Gastroesophageal sphincter (tissue), 4 donors: ENCODE data around the gene SYT1. TPM values are rescaled to one million over a fixed set of nuclear protein-coding genes. Genes with fewer than 3 reads are reported as not detected.

ENCODE experiments used
- ATAC-seq: fragments of 150-250 bp; one replicate; pipeline ENCODE4 v1.9.1; 2016; ENCODE audit warnings: mild to moderate bottlenecking, moderate library complexity
- H3K27ac ChIP-seq, 4 donors: fragments of 200-600 bp; sonication (generic) in 3 of 4; 1 replicate in 3 of 4; 2 replicates in 1 of 4; pipeline ENCODE4 v1.5.1; 2016 to 2019
- H3K27me3 ChIP-seq: fragments of 200-600 bp; sonication (generic); one replicate; pipeline ENCODE4 v1.5.1; 2019
- H3K36me3 ChIP-seq, 2 donors: fragments of 200-600 bp; sonication (generic); one replicate each; pipeline ENCODE4 v1.5.1; 2019; ENCODE audit warnings: control low read depth in 1 of 2
- H3K4me1 ChIP-seq, 3 donors: fragments of 200-600 bp; sonication (generic); 1 replicate in 2 of 3; 2 replicates in 1 of 3; pipeline ENCODE4 v1.5.1; 2016 to 2019; ENCODE audit warnings: control low read depth in 2 of 3
- H3K4me3 ChIP-seq, 2 donors: fragments of 200-600 bp; sonication (generic); one replicate each; pipeline ENCODE4 v1.5.1; 2019; ENCODE audit warnings: mild to moderate bottlenecking in 1 of 2, moderate library complexity in 1 of 2
- H3K9me3 ChIP-seq, 3 donors: fragments of 200-600 bp; sonication (generic); one replicate each; pipeline ENCODE4 v1.5.1; 2017 to 2019; ENCODE audit warnings: control low read depth in 2 of 3
- CTCF ChIP-seq, 4 experiments: fragments of 200-600 bp in 2 of 4; fragments of 450-650 bp in 2 of 4; sonication (generic) in 1 of 4; IDR thresholded peaks; one replicate each; pipeline ENCODE4 v1.5.1; 2017 to 2019; ENCODE audit warnings: antibody characterized with exemption in 4 of 4, mild to moderate bottlenecking in 2 of 4, moderate library complexity in 2 of 4
- EP300 ChIP-seq: sonication (generic); formaldehyde crosslinking; IDR thresholded peaks from one replicate; pipeline ENCODE4 v1.6.1; 2017; ENCODE audit warnings: antibody characterized with exemption, mild to moderate bottlenecking
- POLR2A ChIP-seq, 2 donors: fragments of 450-650 bp; IDR thresholded peaks; one replicate each; pipeline ENCODE4 v1.6.1; 2017; ENCODE audit warnings: antibody characterized with exemption in 2 of 2, mild to moderate bottlenecking in 2 of 2, moderate library complexity in 1 of 2
- POLR2AphosphoS5 ChIP-seq: sonication (generic); formaldehyde crosslinking; IDR thresholded peaks from one replicate; pipeline ENCODE4 v1.6.1; 2017; ENCODE audit warnings: antibody characterized with exemption
- WGBS, 2 donors: methylation state at CpG; one replicate each; pipeline ENCODE4 v1.1.5; 2018; ENCODE audit warnings: low coverage in 1 of 2; 5-methylcytosine and 5-hydroxymethylcytosine counted together
- total RNA-seq, 4 donors: library from RNA; depleted of rRNA; stranded (reverse); fragments of >200 nt; gene quantifications; one replicate each; pipeline ENCODE4 v1.1.0, GENCODE V29; 2016

SYT1 gene
- total RNA-seq, 4 donors from 2014 or later, result 1.9 to 6.6 (median 3.5) TPM

GRCh38 chr12:79174626-79175025, 310.1 kb downstream of the SYT1 start:
- TF ChIP-seq POLR2A (IDR thresholded peaks at IDR 0.05), result no peak
- TF ChIP-seq CTCF (IDR thresholded peaks at IDR 0.05), result peak in 1 of 4 experiments; percentile 9
- Histone ChIP-seq H3K27me3 (no peaks in the 10 kb centered on the region), H3K4me3 (no peak overlapping the region), H3K27ac (no peak overlapping the region), H3K4me1 (no peaks in the 10 kb centered on the region), H3K9me3 (peaks cover 0 to 6% (median 0%) of the 10 kb centered on the region in 3 donors), H3K36me3 (no peaks in the 10 kb centered on the region)
- ATAC-seq, result no peak
- WGBS, 2 donors, result 0 to 5% methylated on average over 1 of the region's 1 CpG

- H3K36me3 ChIP-seq, result no peaks in the 10 kb centered on the region
- WGBS, 2 donors, result 57 to 78% methylated on average over 1 to 2 of the region's 2 CpGs
- H3K4me1 ChIP-seq, result no peaks in the 10 kb centered on the region
- no peak for TF ChIP-seq POLR2AphosphoS5
- no peak for TF ChIP-seq CTCF (IDR thresholded peaks at IDR 0.05)
- TF ChIP-seq POLR2A (IDR thresholded peaks at IDR 0.05), result no peak
- TF ChIP-seq EP300, result no peak
- no peak for ATAC-seq
- H3K9me3 ChIP-seq, result no peaks in the 10 kb centered on the region
- H3K4me3 ChIP-seq, result no peak overlapping the region
- no peak overlapping the region for H3K27ac ChIP-seq
- no peaks in the 10 kb centered on the region for H3K27me3 ChIP-seq
Observed at GRCh38 chr12:79183003-79183402, 318.4 kb downstream of the SYT1 start.

- no peaks in the 10 kb centered on the region for H3K36me3 ChIP-seq
- ATAC-seq, result peak; percentile 16
- no peaks in the 10 kb centered on the region for H3K27me3 ChIP-seq
- no peaks in the 10 kb centered on the region for H3K4me1 ChIP-seq
- H3K9me3 ChIP-seq, result no peaks in the 10 kb centered on the region
- WGBS, 2 donors, result 61 to 74% methylated on average over 3 of the region's 3 CpGs
- H3K4me3 ChIP-seq, result no peak overlapping the region
- no peak overlapping the region for H3K27ac ChIP-seq
- TF ChIP-seq POLR2AphosphoS5 (no peak), EP300 (no peak)
Observed at GRCh38 chr12:79183926-79184325, 319.4 kb downstream of the SYT1 start.

- no peaks in the 10 kb centered on the region for H3K4me1 ChIP-seq
- no peak overlapping the region for H3K4me3 ChIP-seq
- no peaks in the 10 kb centered on the region for H3K9me3 ChIP-seq
- no peak for ATAC-seq
- H3K27ac ChIP-seq, result no peak overlapping the region
- no peak for TF ChIP-seq EP300
- no peak for TF ChIP-seq POLR2AphosphoS5
- no peak for TF ChIP-seq CTCF (IDR thresholded peaks at IDR 0.05)
- no peak for TF ChIP-seq POLR2A (IDR thresholded peaks at IDR 0.05)
- H3K36me3 ChIP-seq, result no peaks in the 10 kb centered on the region
- no peaks in the 10 kb centered on the region for H3K27me3 ChIP-seq
- 54 to 56% methylated on average over 2 of the region's 2 CpGs for WGBS, 2 donors
Observed at GRCh38 chr12:79186506-79186905, 321.9 kb downstream of the SYT1 start.

GRCh38 chr12:79187032-79187431, 322.5 kb downstream of the SYT1 start:
- Histone ChIP-seq H3K9me3 (no peaks in the 10 kb centered on the region), H3K36me3 (no peaks in the 10 kb centered on the region), H3K4me3 (no peak overlapping the region), H3K4me1 (no peaks in the 10 kb centered on the region), H3K27me3 (no peaks in the 10 kb centered on the region), H3K27ac (no peak overlapping the region)
- 22 to 23% methylated on average over 4 of the region's 4 CpGs for WGBS, 2 donors
- no peak for ATAC-seq
- TF ChIP-seq CTCF (IDR thresholded peaks at IDR 0.05), result no peak

- H3K9me3 ChIP-seq, result no peaks in the 10 kb centered on the region
- H3K36me3 ChIP-seq, result no peaks in the 10 kb centered on the region
- no peak overlapping the region for H3K27ac ChIP-seq
- TF ChIP-seq EP300 (no peak), CTCF (IDR thresholded peaks at IDR 0.05) (no peak), POLR2A (IDR thresholded peaks at IDR 0.05) (no peak), POLR2AphosphoS5 (no peak)
- ATAC-seq, result no peak
- no peak overlapping the region for H3K4me3 ChIP-seq
- H3K4me1 ChIP-seq, result no peaks in the 10 kb centered on the region
- no peaks in the 10 kb centered on the region for H3K27me3 ChIP-seq
Observed at GRCh38 chr12:79191391-79191790, 326.8 kb downstream of the SYT1 start.
